Mesothelial cell of epicardium (in vitro differentiated cells): ENCODE measurements around the gene CELF6. TPM values are rescaled to one million over a fixed set of nuclear protein-coding genes. Genes with fewer than 3 reads are reported as not detected.

ENCODE experiments used
- DNase-seq, 2 experiments: peaks; one replicate each; pipeline ENCODE4 v3.0.0; 2021; ENCODE audit warnings: low spot score in 2 of 2; ENCODE audit not compliant: unreplicated experiment in 2 of 2
- H3K27ac Mint-ChIP-seq: 2 replicates; pipeline ENCODE4 v1.8.0; 2021; ENCODE audit warnings: mixed read lengths
- H3K27me3 Mint-ChIP-seq: 2 replicates; pipeline ENCODE4 v1.8.0; 2021; ENCODE audit warnings: low read depth, mixed read lengths
- H3K36me3 Mint-ChIP-seq: 2 replicates; pipeline ENCODE4 v1.8.0; 2021; ENCODE audit warnings: mixed read lengths
- H3K4me1 Mint-ChIP-seq: 2 replicates; pipeline ENCODE4 v1.8.0; 2021; ENCODE audit warnings: mixed read lengths
- H3K4me3 Mint-ChIP-seq: 2 replicates; pipeline ENCODE4 v1.8.0; 2021; ENCODE audit warnings: mild to moderate bottlenecking, moderate library complexity, mixed read lengths
- H3K9me3 Mint-ChIP-seq: 2 replicates; pipeline ENCODE4 v1.8.0; 2021; ENCODE audit warnings: mixed read lengths
- total RNA-seq: library from RNA; stranded (reverse); gene quantifications from 3 replicates; pipeline ENCODE4 v1.2.1, GENCODE V29; 2021
- TF ChIP-seq, protein P1 (sequence below): fragments of 200-600 bp; sonication (generic); IDR thresholded peaks from one replicate; pipeline ENCODE4 v1.5.0; 2021; ENCODE audit warnings: antibody characterized with exemption; ENCODE audit not compliant: unreplicated experiment

CELF6 gene
- total RNA-seq, 1 donor from 2014 or later, result 1.2 TPM

- peaks cover 12% of the 10 kb centered on the region for H3K9me3 Mint-ChIP-seq
- H3K36me3 Mint-ChIP-seq, result peaks cover 11% of the 10 kb centered on the region
- peaks cover 9% of the 10 kb centered on the region for H3K4me1 Mint-ChIP-seq
- no peak overlapping the region for H3K27ac Mint-ChIP-seq
- TF ChIP-seq, protein P1, sequence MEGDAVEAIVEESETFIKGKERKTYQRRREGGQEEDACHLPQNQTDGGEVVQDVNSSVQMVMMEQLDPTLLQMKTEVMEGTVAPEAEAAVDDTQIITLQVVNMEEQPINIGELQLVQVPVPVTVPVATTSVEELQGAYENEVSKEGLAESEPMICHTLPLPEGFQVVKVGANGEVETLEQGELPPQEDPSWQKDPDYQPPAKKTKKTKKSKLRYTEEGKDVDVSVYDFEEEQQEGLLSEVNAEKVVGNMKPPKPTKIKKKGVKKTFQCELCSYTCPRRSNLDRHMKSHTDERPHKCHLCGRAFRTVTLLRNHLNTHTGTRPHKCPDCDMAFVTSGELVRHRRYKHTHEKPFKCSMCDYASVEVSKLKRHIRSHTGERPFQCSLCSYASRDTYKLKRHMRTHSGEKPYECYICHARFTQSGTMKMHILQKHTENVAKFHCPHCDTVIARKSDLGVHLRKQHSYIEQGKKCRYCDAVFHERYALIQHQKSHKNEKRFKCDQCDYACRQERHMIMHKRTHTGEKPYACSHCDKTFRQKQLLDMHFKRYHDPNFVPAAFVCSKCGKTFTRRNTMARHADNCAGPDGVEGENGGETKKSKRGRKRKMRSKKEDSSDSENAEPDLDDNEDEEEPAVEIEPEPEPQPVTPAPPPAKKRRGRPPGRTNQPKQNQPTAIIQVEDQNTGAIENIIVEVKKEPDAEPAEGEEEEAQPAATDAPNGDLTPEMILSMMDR, result no peak
- H3K4me3 Mint-ChIP-seq, result peak overlapping the region; percentile 51
- peak; percentile 75 to 88 for DNase-seq
- H3K27me3 Mint-ChIP-seq, result peaks cover 50% of the 10 kb centered on the region
These were observed 485 bp downstream of the CELF6 start for GRCh38 chr15:72319360-72319984.

GRCh38 chr15:72318408-72318942 lies 1.5 kb downstream of the CELF6 start:
- Mint-ChIP-seq H3K36me3 (peaks cover 2% of the 10 kb centered on the region), H3K27ac (no peak overlapping the region), H3K4me3 (peak overlapping the region; percentile 51), H3K27me3 (peaks cover 50% of the 10 kb centered on the region), H3K9me3 (peaks cover 2% of the 10 kb centered on the region), H3K4me1 (peaks cover 9% of the 10 kb centered on the region)
- TF ChIP-seq, protein P1, result no peak
- peak in 1 of 2 experiments; percentile 0 for DNase-seq

GRCh38 chr15:72315706-72316370 lies 4.1 kb downstream of the CELF6 start:
- H3K36me3 Mint-ChIP-seq, result no peaks in the 10 kb centered on the region
- peaks cover 52% of the 10 kb centered on the region for H3K27me3 Mint-ChIP-seq

GRCh38 chr15:72313881-72314280 lies 6.1 kb downstream of the CELF6 start:
- Mint-ChIP-seq H3K4me3 (no peak overlapping the region), H3K36me3 (no peaks in the 10 kb centered on the region), H3K27me3 (peaks cover 55% of the 10 kb centered on the region), H3K9me3 (no peaks in the 10 kb centered on the region), H3K27ac (no peak overlapping the region), H3K4me1 (no peaks in the 10 kb centered on the region)
- TF ChIP-seq, protein P1, result no peak
- no peak for DNase-seq

More at GRCh38 chr15:72315706-72316370, 4.1 kb downstream of the CELF6 start:
- H3K4me1 Mint-ChIP-seq, result peaks cover 7% of the 10 kb centered on the region
- TF ChIP-seq, protein P1, result no peak
- no peaks in the 10 kb centered on the region for H3K9me3 Mint-ChIP-seq
- no peak overlapping the region for H3K27ac Mint-ChIP-seq
- H3K4me3 Mint-ChIP-seq, result no peak overlapping the region
- peak in 1 of 2 experiments; percentile 22 for DNase-seq

- H3K4me1 Mint-ChIP-seq, result no peaks in the 10 kb centered on the region
- H3K36me3 Mint-ChIP-seq, result no peaks in the 10 kb centered on the region
- TF ChIP-seq, protein P1, result no peak
- H3K27ac Mint-ChIP-seq, result no peak overlapping the region
- no peak for DNase-seq
- peaks cover 50% of the 10 kb centered on the region for H3K27me3 Mint-ChIP-seq
- no peaks in the 10 kb centered on the region for H3K9me3 Mint-ChIP-seq
- no peak overlapping the region for H3K4me3 Mint-ChIP-seq
These were observed 6.5 kb downstream of the CELF6 start for GRCh38 chr15:72313448-72313840.
